Stimulated activated CD8-positive, alpha-beta memory T cell treated with anti-CD3 and anti-CD28 coated beads, Interleukin-2, amount 100 ng/mL, for 48 hours (primary cell): ENCODE data around the gene CLINT1.

Experiments
- DNase-seq, 2 donors: peaks; one replicate each; pipeline ENCODE4 v3.0.0-alpha.2; 2020; ENCODE audit warnings: low read depth in 2 of 2

CLINT1 gene

GRCh38 chr5:157820593-157821252 lies 38.2 kb downstream of the CLINT1 start:
- DNase-seq: no peak

- no peak for DNase-seq
Measured at GRCh38 chr5:157819502-157820115, 39.3 kb downstream of the CLINT1 start.

GRCh38 chr5:157818368-157818767 lies 40.6 kb downstream of the CLINT1 start:
- DNase-seq: no peak

GRCh38 chr5:157817928-157818327 lies 41.0 kb downstream of the CLINT1 start:
- no peak for DNase-seq

GRCh38 chr5:157817387-157817702 lies 41.6 kb downstream of the CLINT1 start:
- no peak for DNase-seq

- DNase-seq: no peak
Measured at GRCh38 chr5:157816682-157817386, 42.1 kb downstream of the CLINT1 start.

- no peak for DNase-seq
Measured at GRCh38 chr5:157812086-157812485, 46.9 kb downstream of the CLINT1 start.

- no peak for DNase-seq
Measured at GRCh38 chr5:157808043-157808442, 50.9 kb downstream of the CLINT1 start.

- DNase-seq: no peak
Measured at GRCh38 chr5:157802736-157803135, 56.2 kb downstream of the CLINT1 start.

- DNase-seq: no peak
Measured at GRCh38 chr5:157800137-157800536, 58.8 kb downstream of the CLINT1 start.

GRCh38 chr5:157799578-157799977 lies 59.4 kb downstream of the CLINT1 start:
- no peak for DNase-seq

- no peak for DNase-seq
Measured at GRCh38 chr5:157793301-157793700, 65.6 kb downstream of the CLINT1 start.

GRCh38 chr5:157785801-157786200 lies 73.1 kb downstream of the CLINT1 start:
- DNase-seq: no peak

- DNase-seq: no peak
Measured at GRCh38 chr5:157779221-157779620, 79.7 kb downstream of the CLINT1 start.

- DNase-seq: no peak
Measured at GRCh38 chr5:157778121-157778805, 80.7 kb downstream of the CLINT1 start.

- DNase-seq: no peak
Measured at GRCh38 chr5:157772127-157772526, 86.8 kb downstream of the CLINT1 start.

- no peak for DNase-seq
Measured at GRCh38 chr5:157770665-157771064, 88.3 kb downstream of the CLINT1 start.

- DNase-seq: no peak
Measured at GRCh38 chr5:157767689-157768088, 91.3 kb downstream of the CLINT1 start.

GRCh38 chr5:157766902-157767301 lies 92.0 kb downstream of the CLINT1 start:
- no peak for DNase-seq

GRCh38 chr5:157766442-157766841 lies 92.5 kb downstream of the CLINT1 start:
- DNase-seq: no peak

GRCh38 chr5:157764531-157764930 lies 94.4 kb downstream of the CLINT1 start:
- no peak for DNase-seq
